DMS 273 treated with DMSO at 0.1 percent for 48 hours (cell line): ENCODE data around the gene IPO5.
"Not testable (repeated sequence)": the region's sequence is repeated elsewhere in the genome, so short reads cannot be mapped to it uniquely, and the experiment has no call there.

Source experiments
- DNase-seq: peaks from one replicate; lab custom pipeline; 2025; lab: John Stamatoyannopoulos, UW

Gene IPO5

GRCh38 chr13:98014766-98015165 lies 61.3 kb downstream of the IPO5 start:
- DNase-seq = no peak

- DNase-seq = no peak
These were observed 64.8 kb downstream of the IPO5 start for GRCh38 chr13:98018293-98018692.

- DNase-seq = no peak
These were observed 65.7 kb downstream of the IPO5 start for GRCh38 chr13:98019186-98019585.

GRCh38 chr13:98020271-98020670 lies 66.8 kb downstream of the IPO5 start:
- DNase-seq = no peak

- no peak for DNase-seq
These were observed 68.7 kb downstream of the IPO5 start for GRCh38 chr13:98022210-98022609.

DNA sequence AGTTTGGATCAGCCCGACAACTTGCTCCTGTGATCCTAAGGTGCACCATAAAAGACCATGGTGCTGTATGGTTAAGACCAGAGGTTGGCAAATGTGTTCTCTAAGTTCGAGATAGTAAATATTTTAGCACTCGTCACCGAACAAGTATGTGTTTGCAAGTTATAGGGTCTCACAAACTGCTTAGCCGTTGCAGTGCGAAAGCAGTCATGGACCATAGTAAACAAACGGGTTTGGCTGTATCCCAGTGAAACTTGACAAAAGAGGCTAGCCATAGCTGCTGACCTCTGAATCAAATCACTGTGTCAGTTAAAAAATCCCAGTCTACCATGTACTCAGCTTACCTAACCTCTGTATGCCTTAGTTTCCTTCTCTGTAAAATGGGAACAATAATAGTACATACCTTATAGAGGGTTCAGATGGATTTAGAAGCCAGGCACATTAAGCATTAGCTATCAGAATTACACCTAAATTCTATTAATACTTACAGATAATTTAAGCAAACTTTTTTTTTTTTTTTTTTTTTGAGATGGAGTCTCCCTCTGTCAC lies 72.1 kb downstream of the IPO5 start:
- no peak for DNase-seq

- no peak for DNase-seq
These were observed 73.0 kb downstream of the IPO5 start for GRCh38 chr13:98026457-98026857.

DNA sequence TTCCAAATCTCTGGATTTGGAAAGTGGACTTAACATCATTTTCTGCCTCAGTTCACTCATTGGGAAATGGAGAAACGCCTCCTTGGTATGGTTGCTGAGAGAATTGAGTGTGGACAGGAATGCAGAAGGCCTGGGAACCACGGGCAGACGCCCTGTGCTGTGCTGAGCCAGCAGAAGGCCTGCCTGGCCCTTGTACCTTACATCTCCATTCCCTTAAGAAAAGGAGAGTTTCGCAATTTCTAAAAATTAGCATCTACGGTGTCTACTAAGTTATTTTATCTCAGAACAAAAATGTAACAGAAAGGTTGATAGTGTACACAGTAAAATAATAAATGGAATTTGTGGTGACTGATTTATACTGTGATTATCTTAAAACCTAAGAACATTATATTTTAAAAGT lies 78.7 kb downstream of the IPO5 start:
- no peak for DNase-seq

- DNase-seq = peak; percentile 5
These were observed 80.1 kb downstream of the IPO5 start for GRCh38 chr13:98033277-98034247.

GRCh38 chr13:98035373-98035772 lies 81.9 kb downstream of the IPO5 start:
- no peak for DNase-seq

GRCh38 chr13:98036564-98037302 lies 83.3 kb downstream of the IPO5 start:
- DNase-seq = not testable (repeated sequence)

GRCh38 chr13:98039261-98039660 lies 85.8 kb downstream of the IPO5 start:
- no peak for DNase-seq

DNA sequence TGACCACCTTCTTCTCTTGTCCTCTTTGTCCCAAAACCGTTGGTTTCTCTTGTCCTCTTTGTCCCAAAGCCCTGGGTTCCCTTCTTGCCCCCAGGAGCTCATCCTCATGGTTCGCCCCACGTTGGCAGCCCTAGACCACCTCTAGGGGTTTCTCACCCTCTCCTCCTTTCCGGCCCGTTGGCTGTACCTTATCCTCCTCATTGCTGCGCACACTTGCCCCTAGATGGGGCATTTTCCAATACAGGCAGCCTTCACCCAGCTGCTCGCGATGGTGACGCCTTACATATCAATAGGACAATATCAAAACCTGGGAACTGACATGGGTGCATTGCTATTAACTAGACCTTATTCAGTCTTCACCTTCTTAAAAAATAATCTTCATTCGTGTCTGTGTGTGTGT lies 86.5 kb downstream of the IPO5 start:
- no peak for DNase-seq

DNA sequence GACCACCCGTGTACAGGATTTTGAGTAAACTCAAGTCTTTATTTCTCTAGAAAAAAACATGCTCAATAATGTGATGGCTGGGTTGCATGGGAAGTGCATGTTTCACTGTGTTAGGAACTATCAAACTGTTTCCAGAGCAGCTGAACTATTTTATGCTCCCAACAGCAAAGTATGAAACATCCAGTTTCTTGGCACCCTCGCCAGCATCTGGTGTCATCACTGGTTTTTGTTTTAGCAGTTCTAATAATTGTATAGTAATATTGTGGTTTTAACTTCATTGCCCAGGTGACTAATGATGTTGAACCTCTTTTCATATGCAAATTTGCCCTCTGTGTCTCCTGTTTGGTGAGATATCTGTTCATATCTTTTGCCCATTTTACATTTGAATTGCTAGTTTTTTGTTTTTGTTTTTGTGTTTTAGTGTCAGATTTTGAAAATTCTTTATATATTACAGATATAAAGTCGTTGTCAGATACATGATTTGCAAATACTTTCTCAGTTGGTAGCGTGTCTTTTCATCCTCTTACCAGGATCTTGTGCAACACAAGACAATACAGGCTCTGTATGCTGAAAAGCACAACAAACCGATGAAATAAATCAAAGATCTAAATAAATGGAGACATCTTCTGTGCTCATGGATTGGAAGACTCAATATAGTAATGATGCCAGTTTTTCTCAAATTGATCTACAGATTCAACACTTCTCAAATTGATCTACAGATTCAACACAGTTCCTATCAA lies 87.8 kb downstream of the IPO5 start:
- no peak for DNase-seq

DNA sequence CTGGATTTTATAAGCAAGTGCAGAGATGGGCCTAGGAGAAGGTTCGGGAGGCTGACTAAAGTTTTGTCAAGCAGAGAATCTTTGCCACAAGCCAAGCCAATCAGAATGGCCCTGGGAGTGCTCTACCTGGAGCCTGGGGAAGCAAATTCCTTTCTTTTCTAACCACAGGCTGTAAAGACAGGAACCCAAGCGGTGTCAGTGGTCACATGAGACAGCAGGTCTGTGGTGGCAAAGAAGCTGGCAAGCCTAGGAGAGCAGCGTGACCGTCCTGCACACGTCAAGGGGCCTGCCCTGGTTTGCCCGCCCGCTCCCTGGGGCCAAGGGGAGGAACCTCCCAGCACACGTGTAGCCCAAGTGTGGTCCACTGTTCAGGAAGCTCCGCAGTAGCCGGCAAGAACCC lies 90.8 kb downstream of the IPO5 start:
- no peak for DNase-seq

DNA sequence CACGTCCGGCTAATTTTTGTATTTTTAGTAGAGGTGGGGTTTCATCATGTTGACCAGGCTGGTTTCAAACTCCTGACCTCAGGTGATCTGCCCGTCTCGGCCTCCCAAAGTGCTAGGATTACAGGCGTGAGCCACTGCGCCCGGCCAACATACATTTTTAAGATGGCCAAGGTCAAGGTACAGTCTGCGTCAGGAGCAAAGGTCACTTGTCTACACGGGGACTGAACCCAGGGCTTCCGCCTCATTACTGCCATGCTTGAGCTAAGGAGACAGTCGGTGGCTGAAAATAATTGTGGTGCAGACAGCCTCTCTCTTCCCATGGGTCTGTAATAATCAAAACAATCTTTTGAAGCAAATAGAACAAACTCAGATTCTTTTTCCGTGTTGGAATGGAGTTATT lies 94.3 kb downstream of the IPO5 start:
- DNase-seq = not testable (repeated sequence)

DNA sequence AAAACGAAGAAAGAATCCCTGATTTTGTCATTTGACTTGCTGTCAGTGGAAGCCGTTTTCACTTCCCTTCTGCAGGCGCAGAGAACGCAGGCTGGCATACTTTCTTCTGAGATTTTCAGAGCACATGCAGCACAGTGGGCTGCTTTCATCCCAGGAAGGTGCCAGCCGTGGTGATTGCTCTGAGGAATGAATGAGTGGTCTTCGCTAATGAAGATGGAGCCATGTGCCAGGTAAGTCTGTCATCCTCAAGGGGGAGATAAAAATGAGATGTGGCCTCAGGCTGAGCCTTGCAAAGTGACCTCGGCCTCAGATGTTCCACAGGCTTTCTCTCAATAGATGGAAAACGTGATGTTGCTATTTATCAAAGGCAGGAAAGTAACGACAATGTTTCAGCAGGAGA lies 94.8 kb downstream of the IPO5 start:
- no peak for DNase-seq

GRCh38 chr13:98050041-98050466 lies 96.6 kb downstream of the IPO5 start:
- no peak for DNase-seq

DNA sequence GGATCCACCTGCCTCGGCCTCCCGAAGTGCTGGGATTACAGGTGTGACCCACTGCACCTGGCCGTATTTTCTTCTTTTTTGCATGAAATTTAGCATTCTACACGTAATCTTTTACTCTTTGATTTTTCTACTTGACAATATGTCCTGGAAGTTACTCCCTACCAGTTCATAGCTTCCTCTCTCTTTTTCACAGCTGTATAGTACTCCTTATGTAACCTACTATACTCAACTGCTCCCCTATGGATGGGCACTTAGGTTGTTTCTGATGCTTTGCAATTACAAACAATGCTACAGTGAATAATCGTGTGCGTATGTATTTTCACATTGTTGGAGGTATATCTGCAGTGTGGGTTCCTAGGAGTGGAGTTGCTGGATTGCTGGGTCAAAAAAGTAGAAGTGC lies 98.9 kb downstream of the IPO5 start:
- no peak for DNase-seq

- DNase-seq = no peak
These were observed 100.8 kb downstream of the IPO5 start for GRCh38 chr13:98054301-98054700.

DNA sequence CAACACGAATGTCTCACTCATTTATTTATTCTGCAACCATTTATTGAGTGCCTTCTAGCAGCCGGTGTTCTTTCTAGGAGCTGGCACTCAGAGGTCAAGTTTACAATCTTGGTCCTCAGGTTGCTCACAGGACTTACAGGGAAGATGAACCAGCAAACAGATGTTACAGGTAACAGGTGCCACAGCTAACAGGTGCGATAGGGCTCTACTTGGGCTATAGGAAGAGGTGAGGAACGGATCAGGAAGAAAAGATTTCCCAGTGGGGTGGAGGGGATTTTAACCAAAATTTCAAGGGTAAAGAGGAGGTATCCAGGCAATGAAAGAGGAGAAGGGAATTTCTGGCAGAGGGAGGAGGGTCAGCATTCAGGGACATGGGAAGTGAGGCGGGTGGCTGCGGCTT lies 102.1 kb downstream of the IPO5 start:
- DNase-seq = no peak

- no peak for DNase-seq
These were observed 103.5 kb downstream of the IPO5 start for GRCh38 chr13:98056839-98057410.
